Neural cell (in vitro differentiated cells): ENCODE data around the gene IGSF5. TPM values are rescaled to one million over a fixed set of nuclear protein-coding genes. Genes with fewer than 3 reads are reported as not detected.

ENCODE experiments used
- H2AFZ ChIP-seq: fragments of 200-600, 300-800 bp; sonication (generic), shearing (Covaris generic); 2 replicates; pipeline ENCODE4 v1.6.0; 2014; ENCODE audit warnings: low read depth, mild to moderate bottlenecking, antibody characterized with exemption, low read length, moderate library complexity
- H3F3A ChIP-seq: fragments of 200-600 bp; shearing (Covaris generic); 2 replicates; pipeline ENCODE4 v1.6.1; 2016; ENCODE audit warnings: mild to moderate bottlenecking, moderate library complexity, mixed read lengths, antibody characterized with exemption, low read length; ENCODE audit not compliant: insufficient read depth, poor library complexity, severe bottlenecking
- H3K27ac ChIP-seq: fragments of 200-600, 300-800 bp; sonication (generic), shearing (Covaris generic); 2 replicates; pipeline ENCODE4 v1.5.1; 2014; ENCODE audit warnings: mild to moderate bottlenecking, low read length, moderate library complexity
- H3K27me3 ChIP-seq: fragments of 300-800, 200-600 bp; sonication (generic), shearing (Covaris generic); 2 replicates; pipeline ENCODE4 v1.6.0; 2014; ENCODE audit warnings: mild to moderate bottlenecking, low read depth, low read length, moderate library complexity; ENCODE audit not compliant: insufficient read depth
- H3K36me3 ChIP-seq: fragments of 300-800, 200-600 bp; sonication (generic), shearing (Covaris generic); 2 replicates; pipeline ENCODE4 v1.5.1; 2014; ENCODE audit warnings: mild to moderate bottlenecking, antibody characterized with exemption, low read length, moderate library complexity; ENCODE audit not compliant: insufficient read depth
- H3K4me2 ChIP-seq: fragments of 300-800, 200-600 bp; sonication (generic), shearing (Covaris generic); 2 replicates; pipeline ENCODE4 v1.6.0; 2014; ENCODE audit warnings: mild to moderate bottlenecking, low read length
- H3K4me3 ChIP-seq: fragments of 300-800, 200-600 bp; sonication (generic), shearing (Covaris generic); 2 replicates; pipeline ENCODE4 v1.5.1; 2014; ENCODE audit warnings: mild to moderate bottlenecking, low read length, moderate library complexity
- H3K79me2 ChIP-seq: fragments of 200-600 bp; shearing (Covaris generic); replicated peaks from 2 replicates; pipeline ENCODE4 v1.6.0; 2014; ENCODE audit warnings: mild to moderate bottlenecking, low read length, moderate library complexity; ENCODE audit not compliant: insufficient read depth
- H3K9ac ChIP-seq: fragments of 300-800, 200-600 bp; sonication (generic), shearing (Covaris generic); 2 replicates; pipeline ENCODE4 v1.6.1; 2016; ENCODE audit warnings: mild to moderate bottlenecking, low read length, mixed read lengths
- H3K9me2 ChIP-seq: fragments of 200-600 bp; shearing (Covaris generic); 2 replicates; pipeline ENCODE4 v1.6.1; 2016; ENCODE audit warnings: mild to moderate bottlenecking, low read length, mixed read lengths; ENCODE audit not compliant: insufficient read depth
- H3K9me3 ChIP-seq: fragments of 200-600, 300-800 bp; sonication (generic), shearing (Covaris generic); 2 replicates; pipeline ENCODE4 v1.6.1; 2016; ENCODE audit warnings: mild to moderate bottlenecking, mixed run types, low read length, moderate library complexity, mixed read lengths
- H4K20me1 ChIP-seq: fragments of 200-600 bp; shearing (Covaris generic); 2 replicates; pipeline ENCODE4 v1.6.1; 2016; ENCODE audit warnings: mild to moderate bottlenecking, mixed run types; ENCODE audit not compliant: insufficient read depth
- EP300 ChIP-seq: fragments of 450-650 bp; conservative IDR thresholded peaks from 2 replicates; pipeline ENCODE4 v1.6.1; 2014; ENCODE audit warnings: antibody characterized with exemption, mild to moderate bottlenecking, moderate library complexity; ENCODE audit not compliant: poor library complexity, severe bottlenecking
- EZH2 ChIP-seq: fragments of 200-600, 300-800 bp; shearing (Covaris generic), sonication (generic); IDR thresholded peaks from 2 replicates; pipeline ENCODE4 v1.6.1; 2014; ENCODE audit warnings: antibody characterized with exemption, low read length, borderline replicate concordance, mild to moderate bottlenecking; ENCODE audit not compliant: insufficient read depth, poor library complexity, severe bottlenecking
- MXI1 ChIP-seq: fragments of 450-650 bp; conservative IDR thresholded peaks from 2 replicates; pipeline ENCODE4 v1.6.1; 2014; ENCODE audit warnings: antibody characterized with exemption, mild to moderate bottlenecking; ENCODE audit not compliant: poor library complexity, severe bottlenecking
- POLR2AphosphoS5 ChIP-seq: IDR thresholded peaks from 2 replicates; pipeline ENCODE4 v1.6.1; 2012
- RAD21 ChIP-seq: fragments of 450-650 bp; conservative IDR thresholded peaks from 2 replicates; pipeline ENCODE4 v1.6.1; 2014; ENCODE audit warnings: antibody characterized with exemption, mild to moderate bottlenecking, moderate library complexity
- REST ChIP-seq: IDR thresholded peaks from 2 replicates; pipeline ENCODE4 v1.6.1; 2012; ENCODE audit warnings: borderline replicate concordance
- SMC3 ChIP-seq: fragments of 450-650 bp; conservative IDR thresholded peaks from 2 replicates; pipeline ENCODE4 v1.6.1; 2014; ENCODE audit warnings: antibody characterized with exemption, mild to moderate bottlenecking, moderate library complexity; ENCODE audit not compliant: poor library complexity
- TAF1 ChIP-seq: IDR thresholded peaks from 2 replicates; pipeline ENCODE4 v1.6.1; 2012; ENCODE audit warnings: low read depth
- polyA plus RNA-seq: library from polyadenylated mRNA; depleted of rRNA; stranded (reverse); fragments of >200 nt; gene quantifications from 2 replicates; pipeline ENCODE4 v1.2.3, GENCODE V29; 2014
- TF ChIP-seq, protein P1 (sequence below): fragments of 450-650 bp; IDR thresholded peaks from 2 replicates; pipeline ENCODE4 v1.5.1; 2014; ENCODE audit warnings: antibody characterized with exemption, mild to moderate bottlenecking, moderate library complexity; ENCODE audit not compliant: poor library complexity, severe bottlenecking

IGSF5 gene
- polyA plus RNA-seq, 1 donor from 2014 or later, result 1.1 TPM

- Histone ChIP-seq H3K9me2 (no peaks in the 10 kb centered on the region), H3K27ac (no peak overlapping the region), H3F3A (no peaks in the 10 kb centered on the region), H3K4me2 (no peak overlapping the region), H3K27me3 (no peaks in the 10 kb centered on the region), H3K9me3 (no peaks in the 10 kb centered on the region), H3K4me3 (no peak overlapping the region), H3K36me3 (no peaks in the 10 kb centered on the region), H3K9ac (no peak overlapping the region), H3K79me2 (no peaks in the 10 kb centered on the region), H4K20me1 (no peaks in the 10 kb centered on the region), H2AFZ (no peak overlapping the region)
- TF ChIP-seq, protein P1, sequence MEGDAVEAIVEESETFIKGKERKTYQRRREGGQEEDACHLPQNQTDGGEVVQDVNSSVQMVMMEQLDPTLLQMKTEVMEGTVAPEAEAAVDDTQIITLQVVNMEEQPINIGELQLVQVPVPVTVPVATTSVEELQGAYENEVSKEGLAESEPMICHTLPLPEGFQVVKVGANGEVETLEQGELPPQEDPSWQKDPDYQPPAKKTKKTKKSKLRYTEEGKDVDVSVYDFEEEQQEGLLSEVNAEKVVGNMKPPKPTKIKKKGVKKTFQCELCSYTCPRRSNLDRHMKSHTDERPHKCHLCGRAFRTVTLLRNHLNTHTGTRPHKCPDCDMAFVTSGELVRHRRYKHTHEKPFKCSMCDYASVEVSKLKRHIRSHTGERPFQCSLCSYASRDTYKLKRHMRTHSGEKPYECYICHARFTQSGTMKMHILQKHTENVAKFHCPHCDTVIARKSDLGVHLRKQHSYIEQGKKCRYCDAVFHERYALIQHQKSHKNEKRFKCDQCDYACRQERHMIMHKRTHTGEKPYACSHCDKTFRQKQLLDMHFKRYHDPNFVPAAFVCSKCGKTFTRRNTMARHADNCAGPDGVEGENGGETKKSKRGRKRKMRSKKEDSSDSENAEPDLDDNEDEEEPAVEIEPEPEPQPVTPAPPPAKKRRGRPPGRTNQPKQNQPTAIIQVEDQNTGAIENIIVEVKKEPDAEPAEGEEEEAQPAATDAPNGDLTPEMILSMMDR, result no peak
- TF ChIP-seq SMC3, result no peak
- no peak for TF ChIP-seq REST
Measured at GRCh38 chr21:39849014-39849655, 104.2 kb downstream of the IGSF5 start.

- no peak overlapping the region for H3K4me2 ChIP-seq
- no peaks in the 10 kb centered on the region for H3K9me3 ChIP-seq
- no peak overlapping the region for H2AFZ ChIP-seq
- H4K20me1 ChIP-seq, result no peaks in the 10 kb centered on the region
- no peak overlapping the region for H3K4me3 ChIP-seq
- H3F3A ChIP-seq, result no peaks in the 10 kb centered on the region
- no peaks in the 10 kb centered on the region for H3K9me2 ChIP-seq
- H3K27ac ChIP-seq, result no peak overlapping the region
- H3K9ac ChIP-seq, result no peak overlapping the region
- H3K36me3 ChIP-seq, result no peaks in the 10 kb centered on the region
- H3K79me2 ChIP-seq, result no peaks in the 10 kb centered on the region
- TF ChIP-seq SMC3 (no peak), EZH2 (no peak), POLR2AphosphoS5 (no peak), MXI1 (no peak), REST (no peak), RAD21 (no peak), EP300 (no peak), TAF1 (no peak)
- TF ChIP-seq, protein P1, result no peak
- no peaks in the 10 kb centered on the region for H3K27me3 ChIP-seq
Measured at GRCh38 chr21:39850333-39850732, 105.3 kb downstream of the IGSF5 start.
